Stimulated activated naive CD4-positive, alpha-beta T cell (primary cell): Measurements from ENCODE around the gene FOXA1.

Source experiments
- DNase-seq, 6 experiments: peaks; one replicate each; lab custom pipeline; 2025; lab: John Stamatoyannopoulos, UW

FOXA1 gene

GRCh38 chr14:37594971-37595808, at the start of gene FOXA1, which contains the start of gene TTC6:
Gene FOXA1, minus strand, starts transcription at chr14:37595249. Its CDS starts 277 bp downstream, at chr14:37594972.
Gene TTC6, plus strand, starts transcription at chr14:37595629. Its CDS starts 26,436 bp downstream, at chr14:37622065.
- no peak for DNase-seq

- no peak for DNase-seq
Observed at GRCh38 chr14:37643701-37644100, 48.7 kb upstream of the FOXA1 start.

- DNase-seq: no peak
Observed at GRCh38 chr14:37642125-37642524, 47.1 kb upstream of the FOXA1 start.

- DNase-seq: no peak
Observed at GRCh38 chr14:37641117-37641516, 46.1 kb upstream of the FOXA1 start.

- no peak for DNase-seq
Observed at GRCh38 chr14:37638599-37638998, 43.5 kb upstream of the FOXA1 start.

- DNase-seq: no peak
Observed at GRCh38 chr14:37637341-37637740, 42.3 kb upstream of the FOXA1 start.

- no peak for DNase-seq
Observed at GRCh38 chr14:37625597-37626595, 30.8 kb upstream of the FOXA1 start.

- no peak for DNase-seq
Observed at GRCh38 chr14:37623971-37624370, 28.9 kb upstream of the FOXA1 start.

- no peak for DNase-seq
Observed at GRCh38 chr14:37623426-37623951, 28.4 kb upstream of the FOXA1 start.

- DNase-seq: no peak
Observed at GRCh38 chr14:37622231-37622923, 27.3 kb upstream of the FOXA1 start.

GRCh38 chr14:37620856-37621255, 25.8 kb upstream of the FOXA1 start:
- DNase-seq: no peak

GRCh38 chr14:37618498-37619028, 23.5 kb upstream of the FOXA1 start:
- DNase-seq: no peak

- no peak for DNase-seq
Observed at GRCh38 chr14:37617864-37618365, 22.9 kb upstream of the FOXA1 start.

GRCh38 chr14:37616853-37617252, 21.8 kb upstream of the FOXA1 start:
- no peak for DNase-seq

- DNase-seq: no peak
Observed at GRCh38 chr14:37615582-37616289, 20.7 kb upstream of the FOXA1 start.

- no peak for DNase-seq
Observed at GRCh38 chr14:37610945-37611523, 16.0 kb upstream of the FOXA1 start.

GRCh38 chr14:37608649-37609048, 13.6 kb upstream of the FOXA1 start:
- no peak for DNase-seq

- DNase-seq: no peak
Observed at GRCh38 chr14:37606678-37607077, 11.6 kb upstream of the FOXA1 start.

- DNase-seq: no peak
Observed at GRCh38 chr14:37603688-37604251, 8.7 kb upstream of the FOXA1 start.
